Stimulated activated CD8-positive, alpha-beta memory T cell treated with anti-CD3 and anti-CD28 coated beads, Interleukin-4, amount 100 ng/mL, for 4 hours (primary cell): ENCODE results near the gene SNTB2.
"Not testable (repeated sequence)": the region's sequence is repeated elsewhere in the genome, so short reads cannot be mapped to it uniquely, and the experiment has no call there.

Experiments used
- DNase-seq, 2 donors: peaks; one replicate each; pipeline ENCODE4 v3.0.0-alpha.2; 2020; ENCODE audit warnings: low read depth in 2 of 2, low spot score in 1 of 2

The SNTB2 gene

GRCh38 chr16:69186642-69187445, at the start of gene SNTB2:
SNTB2 (plus strand) TSS chr16:69187164; CDS start chr16:69187167, 3 bp downstream.
- peak; percentile 51 to 56 for DNase-seq

GRCh38 chr16:69138608-69139007, 48.4 kb upstream of the SNTB2 start:
- DNase-seq = no peak

- DNase-seq = not testable (repeated sequence)
These were observed 47.5 kb upstream of the SNTB2 start for GRCh38 chr16:69139464-69139863.

GRCh38 chr16:69141014-69141413, 46.0 kb upstream of the SNTB2 start:
- no peak for DNase-seq

- no peak for DNase-seq
These were observed 45.0 kb upstream of the SNTB2 start for GRCh38 chr16:69141936-69142335.

- DNase-seq = no peak
These were observed 43.8 kb upstream of the SNTB2 start for GRCh38 chr16:69143116-69143515.

- DNase-seq = no peak
These were observed 41.3 kb upstream of the SNTB2 start for GRCh38 chr16:69145658-69146057.

- DNase-seq = not testable (repeated sequence)
These were observed 37.3 kb upstream of the SNTB2 start for GRCh38 chr16:69149621-69150020.

- DNase-seq = no peak
These were observed 36.7 kb upstream of the SNTB2 start for GRCh38 chr16:69150146-69150865.

GRCh38 chr16:69157196-69157595, 29.8 kb upstream of the SNTB2 start:
- no peak for DNase-seq

GRCh38 chr16:69160192-69160591, 26.8 kb upstream of the SNTB2 start:
- DNase-seq = no peak

- DNase-seq = no peak
These were observed 21.4 kb upstream of the SNTB2 start for GRCh38 chr16:69165584-69165983.

- peak; percentile 37 to 61 for DNase-seq
These were observed 20.6 kb upstream of the SNTB2 start for GRCh38 chr16:69166221-69166833.

- no peak for DNase-seq
These were observed 19.7 kb upstream of the SNTB2 start for GRCh38 chr16:69166946-69167930.

- DNase-seq = no peak
These were observed 17.9 kb upstream of the SNTB2 start for GRCh38 chr16:69169051-69169450.

- no peak for DNase-seq
These were observed 17.2 kb upstream of the SNTB2 start for GRCh38 chr16:69169607-69170352.

GRCh38 chr16:69171325-69172084, 15.5 kb upstream of the SNTB2 start:
- no peak for DNase-seq

GRCh38 chr16:69176033-69176800, 10.7 kb upstream of the SNTB2 start:
- no peak for DNase-seq
